Fibroblast of villous mesenchyme (primary cell): ENCODE data around the gene STAG3. TPM values are rescaled to one million over a fixed set of nuclear protein-coding genes. Genes with fewer than 3 reads are reported as not detected.

Source experiments
- DNase-seq: peaks from one replicate; pipeline ENCODE4 v3.0.0-alpha.2; 2010; ENCODE audit warnings: low read depth
- H3K4me3 ChIP-seq: 2 replicates; pipeline ENCODE4 v1.5.1; 2011; ENCODE audit warnings: low read depth, mild to moderate bottlenecking, low read length
- CTCF ChIP-seq: IDR thresholded peaks from 2 replicates; pipeline ENCODE4 v1.5.1; 2012; ENCODE audit warnings: low read depth, mild to moderate bottlenecking, low read length; ENCODE audit not compliant: insufficient read depth
- total RNA-seq: library from RNA; depleted of rRNA; stranded (reverse); fragments of >200 nt; gene quantifications from 2 replicates; pipeline ENCODE4 v1.2.3, GENCODE V29; 2012

Gene STAG3
- total RNA-seq, 1 donor = under 0.01 TPM

- TF ChIP-seq CTCF = no peak
- H3K4me3 ChIP-seq = no peak overlapping the region
- DNase-seq = no peak
These were observed 25.3 kb upstream of the STAG3 start for GRCh38 chr7:100152404-100152803.

GRCh38 chr7:100152937-100153666, 24.6 kb upstream of the STAG3 start:
- no peak for TF ChIP-seq CTCF
- H3K4me3 ChIP-seq = no peak overlapping the region
- DNase-seq = no peak

GRCh38 chr7:100153708-100154535, 23.8 kb upstream of the STAG3 start:
- no peak for TF ChIP-seq CTCF

GRCh38 chr7:100154651-100155491, 22.8 kb upstream of the STAG3 start:
- no peak for DNase-seq
- no peak overlapping the region for H3K4me3 ChIP-seq
- TF ChIP-seq CTCF = no peak

More at GRCh38 chr7:100153708-100154535, 23.8 kb upstream of the STAG3 start:
- no peak for DNase-seq
- H3K4me3 ChIP-seq = no peak overlapping the region

GRCh38 chr7:100155553-100156317, 22.0 kb upstream of the STAG3 start:
- no peak overlapping the region for H3K4me3 ChIP-seq
- DNase-seq = no peak
- no peak for TF ChIP-seq CTCF
